HG02571 (cell line): ENCODE measurements around the gene YES1.
"Not testable (repeated sequence)": the region's sequence is repeated elsewhere in the genome, so short reads cannot be mapped to it uniquely, and the experiment has no call there.

ENCODE experiments used
- ATAC-seq: cut with Tn5 transposase; IDR thresholded peaks from one replicate; pipeline ENCODE4 v1.9.1; 2021; ENCODE audit warnings: mild to moderate bottlenecking, moderate library complexity; ENCODE audit not compliant: unreplicated experiment

The YES1 gene

DNA sequence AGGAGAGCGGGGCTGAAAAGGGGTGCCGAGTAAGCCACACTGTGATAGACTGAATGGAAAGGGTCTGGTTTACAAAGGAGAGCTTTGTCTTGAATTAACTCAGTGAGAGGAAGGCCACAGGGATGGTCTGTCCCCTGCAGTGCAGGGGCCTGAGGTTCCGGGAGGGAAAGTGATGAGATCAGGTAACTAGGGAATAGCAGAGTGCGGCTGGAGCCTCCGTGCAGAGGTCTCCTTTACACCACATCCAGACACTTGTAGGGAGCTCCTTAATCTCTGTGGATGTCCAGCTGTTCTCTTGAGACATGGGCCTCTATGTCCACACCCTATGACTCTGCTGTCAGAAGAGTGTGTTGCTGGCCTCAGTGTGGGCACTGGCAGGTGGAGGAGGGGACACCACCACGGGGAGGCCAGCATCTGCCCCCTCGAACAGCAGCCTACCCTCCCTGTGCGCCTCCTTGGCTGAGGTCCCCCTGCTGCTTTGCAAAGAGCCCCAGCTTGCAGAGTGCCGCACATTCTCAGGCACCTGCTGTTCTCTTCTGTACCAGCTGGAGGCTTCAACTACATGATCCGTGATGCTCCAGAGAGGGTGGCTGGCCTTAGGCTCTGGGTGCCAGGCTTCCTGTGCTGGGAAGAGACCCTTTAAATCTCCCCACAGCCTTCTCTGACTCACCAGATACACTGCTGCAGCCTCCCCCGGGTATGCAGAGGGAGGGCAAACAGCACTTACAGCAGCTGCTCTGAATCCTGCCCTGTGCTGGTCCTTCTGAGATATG is 125.5 kb downstream of the YES1 start:
- no peak for ATAC-seq

DNA sequence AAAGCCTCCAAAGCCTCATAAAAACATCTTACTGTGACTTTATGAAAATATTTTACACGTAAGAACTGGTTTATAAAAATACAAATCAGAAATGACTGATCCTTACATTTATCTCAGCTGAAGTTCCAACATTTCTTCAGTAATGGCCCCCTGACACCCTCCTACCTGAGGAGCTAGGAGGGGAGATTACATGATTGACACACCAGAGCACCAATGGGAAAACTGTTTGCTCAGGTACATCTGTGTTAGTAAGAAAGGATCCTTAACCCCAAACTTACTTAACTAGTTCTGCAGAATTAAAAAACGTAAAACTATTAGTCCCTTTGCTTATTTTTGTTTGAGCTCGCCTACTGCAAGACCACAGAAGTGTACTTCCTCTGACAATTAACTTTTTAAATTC is 126.6 kb downstream of the YES1 start:
- ATAC-seq: no peak

DNA sequence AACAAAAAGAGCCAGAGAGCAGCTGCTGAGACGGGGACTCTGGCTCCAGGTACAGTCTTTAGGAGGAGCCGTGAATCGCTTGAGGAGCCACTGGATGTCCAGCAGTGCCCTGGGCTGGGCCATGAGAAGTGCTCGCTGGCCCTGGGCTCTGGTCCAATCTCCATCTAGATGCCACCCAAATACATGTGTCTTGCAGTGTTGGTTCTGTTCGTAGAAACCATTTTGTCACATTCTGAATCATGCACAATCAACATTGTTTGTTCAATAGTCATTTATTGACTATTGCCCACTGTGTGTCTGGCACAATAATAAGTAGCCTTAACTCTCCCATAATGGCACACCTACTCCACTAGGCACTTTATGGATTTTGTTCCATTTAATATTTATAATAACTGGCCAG is 128.5 kb downstream of the YES1 start:
- no peak for ATAC-seq

DNA sequence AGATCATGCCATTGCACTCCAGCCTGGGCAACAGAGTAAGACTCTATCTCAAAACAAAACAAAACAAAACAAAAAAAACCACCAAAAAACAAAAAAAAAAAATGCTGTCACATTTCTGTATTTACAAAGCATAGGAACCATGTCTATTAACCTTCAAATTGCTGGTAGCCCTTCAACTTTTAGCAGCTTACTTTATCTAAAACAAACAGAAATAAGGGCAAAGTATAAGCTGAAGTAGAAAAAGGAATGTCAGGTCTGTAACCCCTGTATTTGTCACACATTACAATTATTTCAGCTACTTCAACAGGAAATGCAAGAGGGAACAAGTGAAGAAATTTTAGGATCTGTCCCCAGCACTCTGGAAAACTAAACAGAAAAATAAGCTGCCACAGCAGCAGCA is 129.2 kb downstream of the YES1 start:
- no peak for ATAC-seq

DNA sequence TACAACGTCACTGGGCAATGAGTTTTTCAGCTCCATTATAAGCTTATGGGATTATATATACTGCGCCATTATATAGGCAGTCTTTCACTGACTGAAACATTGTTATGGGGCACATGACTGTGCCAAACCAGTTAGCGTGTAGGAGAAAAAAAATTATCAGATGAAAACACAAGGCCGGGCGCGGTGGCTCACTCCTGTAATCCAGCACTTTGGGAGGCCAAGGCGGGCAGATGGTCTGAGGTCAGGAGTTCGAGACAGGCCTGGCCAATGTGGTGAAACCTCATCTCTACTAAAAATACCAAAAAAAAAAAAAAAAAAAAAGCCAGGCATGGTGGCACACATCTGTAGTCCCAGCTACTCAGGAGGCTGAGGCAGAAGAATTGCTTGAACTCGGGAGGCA is 129.6 kb downstream of the YES1 start:
- not testable (repeated sequence) for ATAC-seq

DNA sequence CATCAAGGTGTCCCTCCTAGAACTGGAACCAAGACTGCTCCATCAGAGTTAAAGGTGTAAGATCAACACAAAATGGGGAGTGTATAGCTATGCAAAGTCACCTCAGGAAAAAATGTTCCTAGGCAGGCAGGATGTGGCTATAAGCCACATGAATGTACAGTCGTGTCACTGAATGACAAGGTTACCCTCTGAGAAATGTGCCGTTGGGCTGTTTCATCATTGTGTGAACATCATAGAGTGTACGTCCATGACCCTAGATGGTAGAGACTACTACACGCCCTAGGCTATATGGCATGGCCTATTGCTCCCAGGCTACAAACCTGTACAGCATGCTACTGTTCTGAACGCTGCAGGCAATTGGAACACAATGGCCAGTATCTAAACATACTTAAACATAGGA is 130.1 kb downstream of the YES1 start:
- ATAC-seq: no peak

DNA sequence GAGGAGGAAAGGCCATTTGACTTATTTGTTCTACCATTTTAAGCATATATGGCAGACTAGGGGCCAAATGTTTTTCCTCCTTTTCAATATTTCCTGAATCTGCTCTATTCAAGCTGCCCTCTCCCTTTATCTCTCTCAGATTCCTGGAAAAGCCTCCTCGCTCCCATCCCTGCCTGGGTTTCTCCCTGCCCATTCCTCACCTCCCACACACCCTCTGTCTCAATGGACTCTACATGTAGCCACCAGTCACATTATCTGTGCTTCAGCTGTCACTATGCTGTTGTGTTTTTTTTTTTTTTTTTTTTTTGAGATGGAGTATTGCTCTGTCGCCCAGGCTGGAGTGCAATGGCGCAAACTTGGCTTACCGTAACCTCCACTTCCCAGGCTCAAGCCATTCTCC is 131.7 kb downstream of the YES1 start:
- no peak for ATAC-seq

DNA sequence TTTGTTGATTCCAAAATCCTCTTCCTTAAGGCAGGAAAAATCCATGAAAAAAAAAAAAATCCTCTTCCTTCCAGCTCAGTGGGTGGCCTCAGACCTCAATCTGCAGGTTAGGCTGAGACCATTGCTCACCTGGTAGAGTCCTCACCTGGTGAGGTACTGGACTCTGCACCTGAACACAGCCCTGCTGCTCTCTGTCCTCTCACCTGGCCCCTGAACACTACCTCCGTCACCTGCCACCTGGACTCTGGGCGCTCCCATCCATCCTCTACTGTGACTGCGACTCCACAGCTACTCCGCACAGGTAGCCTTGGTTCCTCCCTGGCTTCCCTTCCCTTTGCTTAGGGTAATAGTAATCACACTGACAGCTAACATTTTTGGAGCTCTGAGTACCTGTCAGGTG is 132.5 kb downstream of the YES1 start:
- ATAC-seq: no peak

DNA sequence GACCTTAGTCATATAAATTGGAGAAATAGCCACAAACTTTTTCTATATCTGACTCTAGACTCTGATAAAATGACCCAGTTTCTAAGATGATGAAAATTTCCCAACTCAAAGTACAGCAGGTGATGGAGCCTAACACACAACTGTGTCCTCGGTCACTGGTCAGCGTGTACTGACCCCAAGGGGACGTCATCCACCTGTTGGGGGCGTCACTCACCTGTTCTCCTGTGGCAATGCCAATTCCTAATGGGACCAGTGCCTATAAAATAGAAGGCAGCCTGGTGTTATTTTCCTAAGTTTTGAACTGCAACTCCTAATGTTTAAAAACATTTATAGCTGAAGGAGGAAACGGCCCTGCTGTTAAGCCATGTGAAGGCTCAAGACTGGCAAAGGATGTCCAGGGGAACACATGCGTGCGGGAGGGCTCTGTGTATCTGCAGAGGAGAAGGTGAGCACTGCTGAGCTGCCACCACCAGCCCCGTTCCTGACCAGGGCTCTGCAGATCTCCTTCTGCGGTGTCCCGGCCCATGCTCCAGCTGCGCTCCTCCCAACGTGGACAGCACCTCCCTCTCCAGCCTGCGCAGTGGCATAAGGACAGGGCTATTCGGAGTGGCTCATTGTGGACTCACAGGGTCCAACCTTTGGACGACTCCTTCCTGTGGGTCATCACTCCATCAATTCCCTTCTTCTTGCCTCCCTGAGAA is 133.4 kb downstream of the YES1 start:
- ATAC-seq: no peak

DNA sequence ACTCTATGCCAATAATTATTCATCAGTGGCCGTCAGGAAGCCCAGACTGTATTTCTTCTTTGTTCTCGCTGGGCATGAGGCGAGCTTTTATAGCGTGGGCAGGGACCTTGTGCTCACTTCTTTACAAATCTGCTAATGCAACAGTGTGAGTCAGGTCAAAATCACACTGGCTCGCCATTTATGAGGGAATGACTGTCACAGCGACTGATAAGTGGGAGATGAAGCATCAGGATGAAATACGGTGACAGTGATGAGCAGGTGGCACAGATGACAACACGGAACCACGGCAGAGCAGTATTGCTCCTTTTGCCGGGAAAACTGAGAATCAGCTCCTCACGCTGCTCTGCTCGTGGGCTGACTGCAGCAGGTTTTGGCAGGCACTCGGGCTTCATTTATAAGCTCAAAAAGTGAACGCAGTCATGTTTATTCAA is 134.1 kb downstream of the YES1 start:
- ATAC-seq: no peak

DNA sequence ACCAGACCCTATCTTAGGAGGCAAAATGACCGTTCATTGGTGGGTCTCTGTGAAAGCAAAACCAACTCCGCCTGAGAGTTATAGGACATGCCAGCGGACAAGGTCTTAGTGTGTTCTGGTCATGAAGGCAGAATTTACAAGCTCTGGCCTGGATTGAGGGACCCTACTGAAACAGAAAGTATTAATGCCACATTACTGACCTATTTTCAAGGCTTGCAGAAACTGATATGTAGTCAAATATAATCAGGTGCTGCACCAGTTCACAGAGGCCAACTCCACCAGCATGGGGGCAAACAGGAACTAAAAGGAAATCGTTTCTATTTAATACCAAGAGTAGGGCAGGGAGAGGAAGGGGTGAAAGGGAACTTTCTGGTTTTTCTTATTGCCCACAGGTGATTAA is 134.9 kb downstream of the YES1 start:
- no peak for ATAC-seq

DNA sequence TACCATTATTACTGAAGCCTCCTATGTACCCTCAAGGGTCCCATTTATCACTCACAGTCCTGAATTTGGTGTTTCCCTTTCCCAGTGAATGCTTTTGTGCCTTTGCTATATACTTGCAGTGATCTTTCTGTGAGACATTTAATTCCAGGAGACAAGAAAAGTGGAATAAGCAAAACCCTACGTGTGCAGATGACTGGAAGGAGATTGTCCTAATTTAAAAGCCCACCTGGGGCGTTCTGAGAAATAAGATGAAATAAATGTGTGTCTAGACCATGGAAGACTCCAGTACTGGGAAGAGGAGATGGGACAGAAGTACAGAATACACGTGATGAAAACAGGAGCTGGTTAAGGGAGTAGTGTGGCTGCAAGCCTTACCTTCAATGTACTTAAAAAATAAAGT is 135.3 kb downstream of the YES1 start:
- ATAC-seq: no peak

DNA sequence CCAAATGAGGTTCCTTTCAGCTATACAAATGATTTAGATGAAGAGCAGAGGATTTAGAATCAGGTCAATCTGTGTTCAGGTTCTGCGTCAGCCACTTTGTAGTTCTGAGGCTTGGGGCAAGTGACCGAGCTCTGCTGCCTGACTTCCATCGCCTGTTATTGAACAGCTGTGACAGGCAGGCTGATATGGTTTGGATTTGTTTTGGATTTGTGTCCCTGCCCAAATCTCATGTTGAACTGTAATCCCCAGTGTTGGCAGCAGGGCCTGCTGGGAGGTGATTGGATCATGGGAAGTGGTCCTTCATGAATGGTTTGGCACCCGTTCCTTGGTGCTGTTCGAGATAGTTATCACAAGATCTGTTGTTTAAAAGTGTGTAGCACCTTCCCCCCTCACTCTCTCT is 136.0 kb downstream of the YES1 start:
- ATAC-seq: no peak

DNA sequence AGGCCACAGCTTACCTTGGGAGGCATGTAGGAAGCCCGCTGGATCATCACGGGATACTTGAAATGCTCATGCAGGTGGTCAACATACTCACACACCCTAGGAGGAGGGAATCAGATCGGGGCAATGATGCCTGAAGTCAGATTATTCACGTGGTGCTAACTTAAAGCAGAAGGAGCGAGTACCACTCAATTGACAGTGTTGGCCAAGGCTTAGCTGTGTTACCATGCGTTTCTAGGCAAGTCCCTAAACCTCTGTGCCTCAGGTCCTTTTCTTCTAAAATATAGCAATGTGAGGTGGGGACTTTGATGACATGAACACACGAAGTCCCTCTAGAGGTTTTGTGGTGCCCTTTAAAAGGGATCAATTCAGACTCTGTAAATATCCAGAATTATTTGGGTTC is 136.7 kb downstream of the YES1 start:
- no peak for ATAC-seq

DNA sequence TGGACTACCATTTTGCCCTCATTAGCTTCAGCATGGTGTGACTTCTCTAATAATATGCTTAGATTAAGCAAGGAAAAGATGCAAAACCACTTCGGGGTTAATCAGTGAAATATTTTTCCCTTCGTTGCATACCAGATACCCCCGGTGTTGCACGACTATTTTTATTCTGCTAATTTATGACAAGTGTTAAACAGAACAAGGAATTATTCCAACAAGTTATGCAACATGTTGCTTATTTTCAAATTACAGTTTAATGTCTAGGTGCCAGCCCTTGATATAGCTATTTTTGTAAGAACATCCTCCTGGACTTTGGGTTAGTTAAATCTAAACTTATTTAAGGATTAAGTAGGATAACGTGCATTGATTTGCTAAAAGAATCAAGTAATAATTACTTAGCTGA is 138.3 kb downstream of the YES1 start:
- no peak for ATAC-seq

DNA sequence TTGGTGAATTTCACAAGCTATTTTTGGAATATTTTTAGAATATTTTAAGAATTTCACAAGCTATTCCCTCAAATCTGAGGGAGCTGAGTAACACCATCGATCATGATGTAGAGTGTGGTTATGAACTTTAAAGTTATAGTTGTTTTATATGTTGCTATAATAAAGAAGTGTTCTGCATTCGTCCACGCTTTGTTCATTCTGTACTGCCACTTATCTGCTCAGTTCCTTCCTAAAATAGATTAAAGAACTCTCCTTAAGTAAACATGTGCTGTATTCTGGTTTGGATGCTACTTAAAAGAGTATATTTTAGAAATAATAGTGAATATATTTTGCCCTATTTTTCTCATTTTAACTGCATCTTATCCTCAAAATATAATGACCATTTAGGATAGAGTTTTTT is 138.7 kb downstream of the YES1 start:
- ATAC-seq: no peak
